ENCODE data around the gene TNFAIP2.
"Not testable (repeated sequence)": the region's sequence is repeated elsewhere in the genome, so short reads cannot be mapped to it uniquely, and the experiment has no call there.

TNFAIP2 gene

DNA sequence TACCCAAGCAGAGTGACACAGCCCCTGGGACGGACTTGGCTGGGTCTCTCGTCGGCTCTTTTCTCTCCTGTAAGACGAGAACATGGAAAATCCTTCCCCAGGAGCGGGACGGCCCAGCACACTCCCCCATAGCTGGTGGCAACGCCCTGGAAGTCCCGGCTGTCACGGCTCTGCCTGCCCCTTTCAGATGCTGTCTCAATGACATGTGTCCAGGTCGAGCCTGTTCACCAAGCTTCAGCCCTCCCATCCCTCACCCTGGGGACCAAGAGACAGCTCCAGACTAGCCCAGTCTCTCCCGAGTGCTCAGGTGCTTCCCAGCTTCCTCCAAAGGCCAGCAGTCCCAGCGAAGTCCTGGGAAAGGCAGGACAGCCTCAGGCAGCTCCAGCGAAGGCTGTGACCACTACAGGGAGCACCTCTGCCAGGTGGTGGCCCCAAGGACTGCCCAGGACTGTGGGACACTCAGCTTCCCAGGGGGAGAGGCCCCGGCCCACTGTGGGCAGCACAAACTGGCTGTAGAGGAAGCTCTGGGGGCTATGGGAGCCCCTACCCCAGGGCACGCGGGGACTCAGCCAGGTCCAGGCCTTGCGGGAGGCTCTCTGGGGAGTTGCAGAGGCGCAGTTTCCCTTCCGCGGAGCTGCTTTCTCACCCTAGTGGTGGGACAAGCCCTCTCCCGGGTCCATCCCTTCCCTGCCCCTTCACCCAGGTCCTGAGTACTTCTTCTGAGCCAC lies 33.6 kb downstream of the TNFAIP2 start:
- DNase-seq: no peak

DNA sequence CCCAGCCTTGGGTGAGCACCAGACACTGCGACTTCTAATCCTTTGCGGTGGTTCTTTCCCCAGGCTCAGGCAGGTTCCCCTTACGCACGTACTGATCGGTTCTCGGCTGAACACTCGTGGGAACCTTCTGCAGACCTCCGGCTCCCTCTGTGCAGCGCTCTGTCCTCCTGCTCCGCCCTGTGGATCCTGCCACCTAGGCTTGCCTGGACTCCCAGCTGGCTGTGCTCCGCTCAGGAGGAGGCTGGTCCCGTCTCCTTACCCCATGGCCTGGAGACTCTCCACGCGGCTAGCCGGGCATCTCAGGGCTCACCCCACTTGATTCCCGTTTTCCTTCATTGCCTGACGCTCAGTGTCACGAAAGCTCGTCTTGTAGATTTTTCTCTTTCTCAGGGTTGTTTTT lies 34.7 kb downstream of the TNFAIP2 start:
- DNase-seq: no peak

DNA sequence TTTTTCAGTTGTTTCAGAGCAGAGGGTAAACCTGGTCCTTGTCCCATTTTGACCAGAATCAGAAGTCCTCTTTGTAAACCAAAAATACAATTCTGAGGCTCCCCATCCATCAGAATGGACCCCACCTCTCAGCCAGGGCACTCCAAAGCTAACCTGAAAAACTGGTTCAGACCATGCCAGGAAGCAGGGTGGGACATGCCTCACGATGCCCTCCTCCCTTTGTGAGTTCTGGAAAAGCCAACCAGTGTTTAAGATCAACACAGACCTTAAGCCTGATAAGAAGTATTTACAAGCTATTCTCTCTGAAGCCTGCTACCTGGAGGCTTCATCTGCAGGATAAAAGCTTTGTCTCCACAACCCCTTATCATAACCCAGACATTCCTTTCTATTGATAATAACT lies 35.4 kb downstream of the TNFAIP2 start:
- no peak for DNase-seq

DNA sequence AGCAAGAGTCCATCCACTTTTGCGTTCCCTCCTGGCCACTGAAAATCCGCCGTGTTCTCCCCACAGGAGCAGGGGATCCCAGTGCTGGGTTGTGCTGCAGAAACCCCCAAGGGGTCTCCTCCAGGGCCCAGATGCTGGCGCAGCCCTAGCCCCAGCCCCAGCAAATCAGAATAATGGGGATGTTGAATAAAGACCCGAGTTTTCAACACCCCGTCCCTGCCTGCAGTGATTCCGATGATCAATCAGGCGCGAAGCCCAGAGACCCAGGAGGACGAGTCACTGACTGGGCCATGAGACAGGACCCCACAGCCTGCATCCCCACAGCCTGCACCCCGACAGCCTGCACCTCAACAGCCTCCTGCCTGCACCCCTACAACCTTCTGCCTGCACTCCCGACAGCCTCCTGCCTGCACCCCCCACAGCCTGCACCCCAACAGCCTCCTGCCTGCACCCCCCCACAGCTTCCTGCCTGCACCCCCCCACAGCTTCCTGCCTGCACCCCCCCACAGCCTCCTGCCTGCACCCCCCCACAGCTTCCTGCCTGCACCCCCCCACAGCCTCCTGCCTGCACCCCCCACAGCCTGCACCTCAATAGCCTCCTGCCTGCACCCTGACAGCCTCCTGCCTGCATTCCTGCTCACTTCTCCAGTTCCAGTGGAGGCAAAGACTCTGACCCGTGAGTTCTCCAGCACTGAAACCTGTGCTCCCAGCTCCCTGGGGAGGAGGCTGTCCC lies 37.2 kb downstream of the TNFAIP2 start:
- DNase-seq: no peak

DNA sequence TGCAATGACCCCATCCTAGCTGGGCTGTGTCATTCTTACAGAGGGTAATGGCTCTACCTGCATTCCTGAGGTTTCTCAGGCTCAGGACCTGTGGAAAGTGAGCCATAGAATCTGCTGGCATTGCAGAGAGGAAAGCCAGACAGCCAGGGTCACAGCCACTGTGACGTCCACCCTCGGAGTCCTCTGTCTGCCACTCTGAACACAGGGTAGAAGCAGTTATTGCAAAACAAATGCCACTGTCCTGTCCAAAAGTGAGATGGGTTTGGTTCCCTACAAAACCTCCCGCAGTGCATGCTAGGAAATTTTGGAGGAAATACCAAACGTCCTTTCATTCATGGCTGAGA lies 37.8 kb downstream of the TNFAIP2 start:
- DNase-seq: no peak

DNA sequence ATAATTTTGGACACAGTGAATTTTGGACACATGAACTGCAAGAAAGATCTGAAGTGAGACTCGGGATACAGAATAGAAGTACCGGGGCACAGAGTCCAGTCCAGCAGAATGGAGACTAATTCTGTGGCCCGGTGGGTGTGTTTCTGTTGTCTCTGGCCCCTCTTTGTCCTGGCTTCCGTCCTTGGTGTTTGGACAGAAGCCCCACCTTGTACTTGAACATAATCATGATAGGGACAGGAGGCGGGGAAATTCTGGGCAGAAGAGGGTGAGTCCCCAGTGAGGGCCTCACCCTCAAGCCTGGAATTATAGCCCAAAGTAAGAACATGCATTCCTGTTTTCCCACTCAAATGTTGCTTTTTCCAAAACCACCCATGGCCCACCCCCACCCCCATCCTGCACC lies 39.9 kb downstream of the TNFAIP2 start:
- DNase-seq: no peak

DNA sequence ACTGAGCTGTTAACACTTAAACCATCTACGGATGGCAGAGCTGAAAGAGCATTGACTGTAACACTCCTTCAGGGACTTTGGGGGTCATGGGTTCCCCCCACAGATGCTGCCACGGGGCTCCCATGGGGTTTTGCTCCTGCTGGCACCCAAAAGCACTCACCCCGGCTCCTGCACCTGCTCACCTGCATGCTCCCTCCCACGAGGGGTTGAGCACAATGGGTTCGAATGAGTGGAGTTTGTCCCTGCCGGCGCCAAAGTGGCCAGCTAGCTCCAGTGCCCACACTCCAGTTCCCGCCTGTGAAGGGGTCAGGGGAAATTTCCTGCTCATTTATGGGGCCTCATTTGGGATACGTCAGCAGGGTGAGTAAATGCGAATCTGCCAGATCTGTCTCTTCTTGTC lies 40.7 kb downstream of the TNFAIP2 start:
- no peak for DNase-seq

DNA sequence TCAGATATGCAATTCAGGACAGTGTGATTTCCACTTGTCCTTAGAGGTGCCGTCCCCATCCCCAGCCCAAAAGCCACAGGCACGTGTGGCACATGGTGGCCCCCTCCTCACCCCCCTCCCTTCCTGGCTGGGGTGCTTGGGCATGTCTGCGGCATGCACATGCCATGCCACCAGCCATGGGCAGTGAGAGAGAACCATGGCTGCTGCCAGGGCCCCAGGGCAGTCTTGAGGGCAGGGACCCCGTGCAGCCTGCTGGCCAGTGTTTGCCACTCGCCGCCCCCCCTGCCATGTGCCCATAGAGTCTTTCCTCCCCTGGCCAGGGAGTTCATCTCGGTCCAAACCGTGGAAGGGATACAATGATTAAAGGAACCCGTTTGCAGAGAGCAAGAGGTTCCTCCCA lies 41.5 kb downstream of the TNFAIP2 start:
- DNase-seq: no peak

DNA sequence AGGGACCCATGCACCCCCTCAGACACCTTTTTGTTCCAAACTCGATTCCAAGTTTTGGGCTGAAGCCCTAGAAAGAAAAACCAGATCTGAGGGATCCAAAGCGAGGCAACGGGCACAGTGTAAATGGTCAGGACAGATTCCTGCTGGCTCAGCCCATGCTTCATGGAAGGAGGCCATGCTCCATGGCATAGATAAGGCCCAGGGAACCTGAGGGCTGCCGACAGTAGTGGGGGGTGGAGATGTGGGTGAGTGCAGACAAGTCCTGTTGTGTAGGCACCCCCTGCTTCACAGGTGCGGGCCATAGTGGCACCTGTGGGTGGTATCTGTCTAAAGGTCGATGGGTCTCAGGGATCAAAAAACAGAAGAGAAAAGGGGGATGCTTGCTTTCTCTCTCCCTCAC lies 42.1 kb downstream of the TNFAIP2 start:
- no peak for DNase-seq

DNA sequence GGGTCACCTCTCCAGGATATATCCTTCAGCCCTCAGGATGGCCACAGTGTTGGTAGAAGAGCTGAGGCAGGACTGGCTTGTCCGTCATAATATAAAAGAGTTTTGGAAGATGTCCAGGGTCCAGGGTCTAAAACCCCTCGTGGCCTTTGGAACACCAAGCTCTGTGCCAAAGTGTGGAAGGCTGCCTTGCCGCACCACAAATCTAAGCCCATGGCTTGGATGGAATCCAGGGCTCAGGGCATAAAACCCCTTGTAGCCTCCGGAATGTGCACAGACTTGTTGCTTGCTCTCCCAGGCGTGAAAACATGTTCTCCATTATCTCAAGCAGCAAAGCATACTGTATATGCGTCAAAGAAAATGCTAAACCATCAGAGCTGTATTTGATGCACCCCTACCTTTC lies 46.7 kb downstream of the TNFAIP2 start:
- DNase-seq: no peak

DNA sequence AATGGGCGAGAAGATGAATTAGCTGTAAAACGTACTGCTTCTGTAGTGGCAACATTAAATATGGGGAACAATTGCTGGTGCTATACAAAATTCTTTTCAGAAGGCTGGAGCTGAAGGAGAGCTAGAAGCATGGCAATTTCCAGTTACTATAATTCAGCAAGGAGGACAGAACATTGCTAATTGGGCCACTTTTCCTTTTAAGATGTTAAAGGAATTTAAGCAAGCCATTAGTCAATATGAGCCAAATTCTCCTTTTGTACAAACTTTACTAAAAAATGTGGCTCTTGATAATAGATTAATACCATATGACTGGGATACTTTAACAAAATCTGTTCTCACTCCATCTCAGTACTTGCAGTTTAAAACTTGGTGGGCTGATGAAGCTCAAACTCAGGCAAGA lies 47.9 kb downstream of the TNFAIP2 start:
- not testable (repeated sequence) for DNase-seq

DNA sequence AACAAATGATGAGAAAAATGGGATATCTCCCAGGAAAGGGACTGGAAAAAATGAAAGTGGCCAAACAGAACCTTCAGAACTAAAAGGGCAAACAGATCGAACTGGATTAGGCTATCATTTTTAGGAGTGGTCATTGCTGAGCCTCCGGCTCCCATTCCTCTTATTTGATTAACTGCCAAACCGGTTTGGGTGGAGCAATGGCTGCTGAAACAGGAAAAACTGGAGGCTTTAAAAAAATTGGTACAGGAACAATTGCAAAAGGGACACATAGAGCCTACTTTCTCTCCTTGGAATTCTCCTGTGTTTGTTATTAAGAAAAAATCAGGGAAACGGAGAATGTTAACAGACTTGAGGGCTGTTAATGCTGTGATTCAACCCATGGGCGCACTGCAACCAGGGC lies 49.7 kb downstream of the TNFAIP2 start:
- DNase-seq: no peak

DNA sequence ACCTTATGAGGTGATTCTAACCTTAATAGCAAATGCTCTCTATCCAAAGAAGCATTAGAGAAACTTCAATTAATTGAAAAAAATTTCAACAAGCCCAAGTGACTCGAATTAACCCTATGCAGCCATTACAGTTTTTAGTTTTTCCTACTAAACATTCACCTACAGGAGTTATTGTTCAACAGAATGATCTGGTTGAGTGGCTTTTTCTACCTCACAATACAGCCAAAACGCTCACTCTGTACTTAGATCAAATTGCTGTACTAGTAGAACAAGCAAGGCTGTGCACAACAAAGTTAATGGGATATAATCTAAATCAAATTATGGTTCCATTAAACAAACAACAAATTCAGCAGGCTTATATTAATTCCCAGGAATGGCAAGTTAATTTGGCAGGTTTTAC lies 50.6 kb downstream of the TNFAIP2 start:
- not testable (repeated sequence) for DNase-seq

DNA sequence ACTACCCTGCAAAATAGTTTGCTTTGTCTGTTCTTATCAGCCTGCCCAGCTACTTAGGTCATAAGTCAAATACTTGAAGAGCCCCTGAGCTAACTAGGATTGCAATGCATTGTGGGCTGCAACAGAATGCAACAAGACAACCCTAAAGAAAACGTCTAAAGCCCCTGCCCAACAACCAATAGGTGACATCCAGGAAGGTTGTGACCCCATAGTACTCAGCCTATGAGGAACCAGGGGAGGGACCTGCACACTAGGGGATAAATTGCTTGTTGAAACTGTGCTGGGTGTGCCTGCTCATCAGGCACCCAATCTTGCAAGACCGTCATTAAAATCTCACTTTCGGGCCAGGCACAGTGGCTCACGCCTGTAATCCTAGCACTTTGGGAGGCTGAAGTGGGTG lies 52.9 kb downstream of the TNFAIP2 start:
- DNase-seq: not testable (repeated sequence)

DNA sequence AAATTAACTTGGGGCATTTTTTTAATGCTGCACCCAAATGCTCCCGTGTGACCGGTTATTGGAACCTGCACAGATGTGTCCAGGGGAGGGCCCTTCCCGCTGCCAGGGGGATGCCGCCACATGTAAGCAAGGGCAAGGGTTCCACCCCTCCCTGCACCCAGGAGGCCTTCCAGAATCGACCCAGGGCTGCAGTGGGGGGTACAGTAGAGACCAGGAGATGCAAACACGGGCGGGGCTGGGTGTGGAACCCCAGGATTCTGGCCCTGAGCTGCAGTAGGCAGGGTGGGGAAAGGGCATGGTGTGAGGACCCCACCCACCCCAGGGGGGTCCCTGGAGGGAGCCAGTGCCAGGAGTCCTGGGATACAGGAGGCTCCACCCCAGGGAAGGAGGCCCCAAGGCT lies 54.1 kb downstream of the TNFAIP2 start:
- DNase-seq: no peak

DNA sequence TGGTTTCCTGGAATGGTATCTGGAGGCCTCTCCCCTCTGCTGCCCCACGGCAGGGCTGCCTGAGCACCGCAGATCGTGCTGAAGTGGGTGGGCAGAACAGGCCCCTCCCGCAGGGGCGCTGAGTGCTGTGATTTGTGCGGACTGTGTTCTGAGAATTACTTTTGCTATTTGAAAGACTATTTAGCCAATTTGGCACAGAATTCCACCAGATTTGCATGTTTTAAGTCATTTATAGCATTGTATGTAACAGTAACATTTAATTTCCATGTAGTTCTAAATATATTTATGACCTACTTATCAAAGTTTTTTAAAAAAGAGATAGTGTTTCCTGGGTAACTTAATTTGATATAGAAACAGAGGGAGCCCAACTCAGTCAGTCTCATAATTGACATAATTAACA lies 55.3 kb downstream of the TNFAIP2 start:
- no peak for DNase-seq

DNA sequence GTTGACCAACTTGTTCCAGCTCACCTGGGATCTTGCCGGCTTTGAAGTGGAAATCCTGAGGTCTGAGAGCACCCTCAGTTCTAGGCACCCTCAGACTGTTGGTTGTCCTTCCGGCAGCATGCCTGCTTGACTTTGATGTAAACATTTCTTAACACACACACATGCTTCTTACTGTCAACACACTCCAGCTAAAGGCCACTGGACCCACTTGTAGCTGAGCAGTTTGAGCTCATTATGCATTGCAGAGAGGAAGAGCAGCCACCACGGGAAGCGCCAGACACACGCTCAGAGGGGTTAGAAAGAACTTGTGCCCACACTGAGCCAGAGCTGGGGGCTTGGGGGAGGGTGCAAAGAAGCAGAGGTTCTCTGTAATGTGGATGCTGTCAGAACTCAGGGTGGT lies 55.8 kb downstream of the TNFAIP2 start:
- no peak for DNase-seq

DNA sequence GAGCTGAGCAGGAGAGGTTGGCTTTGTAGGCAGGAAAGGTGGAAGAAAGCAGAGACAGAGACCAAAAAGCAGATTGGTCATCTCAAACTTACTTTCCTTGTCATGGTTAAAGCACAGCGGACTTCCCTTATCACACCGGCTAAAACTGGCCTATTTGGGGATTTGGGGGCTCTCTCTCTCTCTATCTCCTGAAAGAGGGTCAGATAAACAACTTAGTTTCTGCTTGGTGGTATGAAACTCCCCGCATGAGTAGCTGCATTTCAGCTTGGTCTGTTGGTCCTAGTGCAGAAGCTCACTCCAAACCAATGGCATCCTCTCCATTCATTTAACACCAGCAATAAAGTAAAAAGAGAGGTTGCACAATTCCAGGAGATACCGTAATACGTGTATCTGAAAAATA lies 57.1 kb downstream of the TNFAIP2 start:
- DNase-seq: no peak

DNA sequence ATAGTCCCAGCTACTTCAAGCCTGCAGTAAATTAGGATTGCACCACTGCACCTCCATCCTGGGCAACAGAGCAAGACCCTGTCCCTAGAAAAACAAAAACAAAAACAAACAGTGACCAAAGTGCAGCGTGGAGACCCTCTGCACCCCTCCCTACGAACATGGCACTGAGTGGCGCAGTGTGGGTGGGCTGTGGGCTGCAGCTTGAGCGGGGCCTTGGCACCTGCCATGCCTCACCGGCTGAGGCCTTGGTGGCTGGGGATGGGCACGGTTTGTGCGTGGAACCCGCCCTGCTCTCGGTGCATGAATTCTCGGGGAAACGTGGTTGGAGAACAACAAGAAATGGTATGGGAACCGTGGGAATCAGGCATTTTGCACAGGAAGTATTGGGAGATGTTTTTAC lies 60.8 kb downstream of the TNFAIP2 start:
- DNase-seq: no peak

DNA sequence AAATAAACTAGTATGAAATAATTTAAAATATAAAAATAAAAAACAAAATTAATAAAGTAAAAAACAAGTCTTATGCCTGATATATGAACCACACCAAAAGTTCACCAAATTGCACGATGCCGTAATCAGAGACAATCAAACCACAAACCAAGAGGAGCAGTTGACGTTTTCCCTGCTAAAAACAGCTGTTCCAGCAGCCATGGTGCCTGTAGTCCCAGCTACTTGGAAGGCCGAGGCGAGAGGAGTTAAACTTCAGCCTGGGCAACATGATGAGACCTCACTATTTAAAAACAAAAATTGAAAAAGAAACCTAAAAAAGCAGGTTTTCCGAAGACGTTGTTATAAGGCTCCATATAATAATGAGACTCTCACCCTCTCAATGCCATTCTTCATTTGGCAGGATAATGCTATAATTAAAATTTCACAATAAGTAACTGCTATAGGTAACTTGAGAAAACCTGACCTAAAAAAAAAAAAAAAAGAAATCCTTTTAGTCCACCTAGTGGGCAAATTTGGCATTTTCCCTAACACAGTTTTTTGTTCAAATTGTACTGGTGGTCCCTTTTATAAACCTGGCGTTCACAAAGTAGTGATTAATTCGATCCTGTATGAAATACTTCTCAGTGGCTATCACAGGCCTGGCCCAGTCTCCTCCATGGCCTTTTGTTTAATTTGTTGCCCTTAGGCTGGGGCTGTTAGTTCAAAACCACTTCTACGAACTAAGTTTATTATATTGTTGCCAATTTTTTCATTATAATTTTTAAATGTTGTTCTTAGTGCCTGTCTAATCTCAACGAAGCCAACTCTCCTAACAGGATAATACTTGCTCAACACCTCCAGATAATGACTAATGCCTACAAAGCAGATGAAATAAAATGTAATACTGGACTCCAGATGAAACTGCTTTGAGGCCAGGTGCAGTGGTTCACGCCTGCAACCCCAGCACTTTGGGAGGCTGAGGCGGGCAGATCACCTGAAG lies 62.1 kb downstream of the TNFAIP2 start:
- no peak for DNase-seq

DNA sequence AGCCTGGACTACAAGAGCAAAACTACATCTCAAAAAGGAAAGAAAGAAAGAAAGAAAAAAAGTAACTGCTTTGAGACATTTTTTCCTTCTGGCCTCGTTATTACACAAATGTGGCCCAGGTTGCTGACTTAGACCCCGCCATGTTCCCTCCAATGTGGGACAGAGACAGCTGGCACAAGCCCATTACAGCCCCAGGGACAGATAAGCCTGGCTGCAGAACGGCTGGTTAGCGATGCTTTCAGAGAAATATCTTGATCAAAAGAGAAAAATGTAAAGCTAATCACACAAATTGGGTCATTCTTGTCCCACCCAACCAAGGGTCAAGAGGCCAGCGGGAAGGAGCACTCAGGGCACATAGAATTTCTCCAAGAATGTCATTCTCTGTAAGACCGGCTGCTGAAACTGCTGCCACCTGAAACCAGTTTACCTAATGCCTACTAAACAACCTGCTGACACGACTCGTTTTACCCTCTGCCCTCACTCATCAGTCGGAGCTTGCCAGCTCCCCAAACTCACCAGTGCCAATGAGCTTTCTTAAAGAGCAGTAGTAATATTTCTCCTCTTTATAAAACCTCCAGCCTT lies 63.1 kb downstream of the TNFAIP2 start:
- DNase-seq: no peak
